HEK293 (cell line): ENCODE results near the gene ZNF438.

Experiments used
- CTCF ChIA-PET: fragments of 350-600 bp; formaldehyde crosslinking; extraction: SDS; loops from one replicate; lab custom pipeline; 2021; ENCODE audit warnings: antibody characterized with exemption; lab: Yijun Ruan, JAX
- POLR2A ChIA-PET: fragments of 300-600 bp; formaldehyde crosslinking; extraction: SDS; loops from one replicate; lab custom pipeline; 2020; ENCODE audit warnings: antibody characterized with exemption, inconsistent platforms; lab: Yijun Ruan, JAX
- H3K27ac ChIP-seq: fragments of 200-500 bp; sonication (Bioruptor generic); 2 replicates; pipeline ENCODE4 v1.5.1; 2014; ENCODE audit warnings: low read depth, low read length, control low read depth, inconsistent platforms; ENCODE audit errors: extremely low read depth
- H3K36me3 ChIP-seq, 2 experiments: fragments of 200-500 bp in 1 of 2; sonication (Bioruptor generic) in 1 of 2; 1 replicate in 1 of 2; 2 replicates in 1 of 2; pipeline ENCODE4 v1.5.1; 2014 to 2017; ENCODE audit warnings: inconsistent platforms in 2 of 2, low read length in 2 of 2; ENCODE audit not compliant: control insufficient read depth in 2 of 2, insufficient read depth in 1 of 2
- H3K4me1 ChIP-seq: fragments of 200-500 bp; sonication (Bioruptor generic); 2 replicates; pipeline ENCODE4 v1.5.1; 2014; ENCODE audit warnings: mild to moderate bottlenecking, low read length, inconsistent platforms; ENCODE audit not compliant: control insufficient read depth, insufficient read depth
- H3K4me3 ChIP-seq: 2 replicates; pipeline ENCODE4 v1.5.1; 2011; ENCODE audit warnings: low read depth, mild to moderate bottlenecking, control low read depth, low read length, moderate library complexity
- H3K9me3 ChIP-seq: fragments of 200-500 bp; sonication (Bioruptor generic); 2 replicates; pipeline ENCODE4 v1.5.1; 2014; ENCODE audit warnings: low read depth, low read length, inconsistent platforms; ENCODE audit not compliant: control insufficient read depth, insufficient read depth
- FEZF1 ChIP-seq: fragments of 450-650 bp; formaldehyde crosslinking; IDR thresholded peaks from 2 replicates; pipeline ENCODE4 v1.5.1; 2016; ENCODE audit warnings: missing biosample characterization, missing genetic modification characterization
- GLIS1 ChIP-seq: fragments of 450-650 bp; formaldehyde crosslinking; IDR thresholded peaks from 2 replicates; pipeline ENCODE4 v1.5.1; 2016; ENCODE audit warnings: missing biosample characterization, missing genetic modification characterization
- KLF9 ChIP-seq: fragments of 450-650 bp; formaldehyde crosslinking; IDR thresholded peaks from 2 replicates; pipeline ENCODE4 v1.5.1; 2016; ENCODE audit warnings: missing biosample characterization, missing genetic modification characterization, low read depth
- PRDM1 ChIP-seq: fragments of 450-650 bp; formaldehyde crosslinking; IDR thresholded peaks from 2 replicates; pipeline ENCODE4; 2016; ENCODE audit warnings: missing biosample characterization, missing genetic modification characterization
- REPIN1 ChIP-seq: fragments of 450-650 bp; formaldehyde crosslinking; IDR thresholded peaks from 2 replicates; pipeline ENCODE4 v1.5.1; 2017; ENCODE audit warnings: missing biosample characterization, missing genetic modification characterization, low read depth
- YY1 ChIP-seq: fragments of 450-650 bp; formaldehyde crosslinking; IDR thresholded peaks from 2 replicates; pipeline ENCODE4 v1.5.1; 2018; ENCODE audit warnings: missing biosample characterization, missing genetic modification characterization
- ZNF174 ChIP-seq: fragments of 450-650 bp; formaldehyde crosslinking; IDR thresholded peaks from 2 replicates; pipeline ENCODE4 v1.5.0; 2017; ENCODE audit warnings: missing biosample characterization, mild to moderate bottlenecking, missing genetic modification characterization
- ZNF2 ChIP-seq: fragments of 450-650 bp; formaldehyde crosslinking; IDR thresholded peaks from 2 replicates; pipeline ENCODE4 v1.5.1; 2016; ENCODE audit warnings: missing biosample characterization, missing genetic modification characterization
- ZNF571 ChIP-seq: fragments of 450-650 bp; formaldehyde crosslinking; IDR thresholded peaks from 2 replicates; pipeline ENCODE4 v1.5.0; 2017; ENCODE audit warnings: missing biosample characterization, missing genetic modification characterization
- ZNF658 ChIP-seq: fragments of 450-650 bp; formaldehyde crosslinking; IDR thresholded peaks from 2 replicates; pipeline ENCODE4; 2016; ENCODE audit warnings: missing biosample characterization, missing genetic modification characterization
- ZNF776 ChIP-seq: fragments of 450-650 bp; formaldehyde crosslinking; IDR thresholded peaks from 2 replicates; pipeline ENCODE4 v1.5.0; 2017; ENCODE audit warnings: missing biosample characterization, missing genetic modification characterization, borderline replicate concordance
- TF ChIP-seq, protein P1 (sequence below): fragments of 450-650 bp; formaldehyde crosslinking; IDR thresholded peaks from 2 replicates; pipeline ENCODE4 v1.5.1; 2016; ENCODE audit warnings: missing biosample characterization, missing genetic modification characterization
- TF ChIP-seq, protein P2 (sequence below): fragments of 450-650 bp; IDR thresholded peaks from 2 replicates; pipeline ENCODE4 v1.5.1; 2018; ENCODE audit warnings: missing biosample characterization, missing genetic modification characterization
- TF ChIP-seq, protein P3 (sequence below): fragments of 450-650 bp; formaldehyde crosslinking; IDR thresholded peaks from 2 replicates; pipeline ENCODE4 v1.5.1; 2016; ENCODE audit warnings: missing biosample characterization, missing genetic modification characterization, borderline replicate concordance
- TF ChIP-seq, protein P4 (sequence below): fragments of 450-650 bp; formaldehyde crosslinking; conservative IDR thresholded peaks from 2 replicates; pipeline ENCODE4 v1.5.1; 2016; ENCODE audit warnings: low read depth, missing biosample characterization, missing genetic modification characterization

ZNF438 gene

DNA sequence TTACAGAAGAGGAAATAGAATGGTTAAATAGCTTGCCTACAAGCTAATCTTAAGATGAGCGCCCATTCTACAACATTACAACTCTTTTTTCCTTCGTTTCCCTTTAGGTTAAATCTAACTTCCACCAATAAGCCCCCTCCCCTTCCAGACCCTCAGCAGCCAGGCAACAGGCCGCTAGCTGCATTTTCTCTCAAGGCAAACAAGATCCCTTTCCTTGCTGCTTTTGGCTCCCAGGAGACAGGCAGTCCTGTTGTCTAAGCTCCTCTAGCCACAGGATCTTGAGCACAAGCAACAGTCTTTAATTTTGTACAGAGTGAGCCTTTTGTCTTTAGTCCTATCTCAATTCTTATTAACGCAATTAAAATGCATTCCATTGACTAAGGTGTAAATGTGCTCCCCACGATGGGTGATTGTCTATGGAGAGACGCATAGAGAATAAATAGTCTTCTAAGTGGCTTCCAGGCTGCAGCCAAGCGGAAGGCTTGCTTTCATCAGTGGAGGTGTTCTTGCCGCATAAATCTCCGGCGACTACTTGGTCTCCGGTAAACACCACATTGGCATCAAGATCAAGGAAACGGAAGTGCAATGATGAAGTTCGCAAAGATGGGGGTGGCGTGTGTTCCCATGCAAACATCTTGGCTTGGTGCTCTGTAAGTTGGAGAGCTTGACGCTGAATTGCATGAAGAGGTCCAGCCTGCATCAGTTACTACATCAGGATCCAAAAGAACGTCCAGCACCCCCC is 220.2 kb downstream of the ZNF438 start:
- H3K9me3 ChIP-seq = no peaks in the 10 kb centered on the region
- H3K36me3 ChIP-seq = no peaks in the 10 kb centered on the region
- ChIA-PET CTCF (interaction anchor here (0.6 to 0.7 kb wide), 2 partner anchors 63 to 643 kb away, joined by 3 read pairs; no protein-coding TSS in a partner anchor), POLR2A (interaction anchor here (0.6 kb wide), 1 partner anchor 390 kb away, joined by 4 read pairs; no protein-coding TSS in a partner anchor)
- H3K4me1 ChIP-seq = peaks cover 2% of the 10 kb centered on the region; the same call in 1 of the 2 replicates
- no peak overlapping the region for H3K27ac ChIP-seq
- H3K4me3 ChIP-seq = no peak overlapping the region
- TF ChIP-seq ZNF776 (no peak), FEZF1 (tag by site-specific recombination) (no peak), ZNF2 (tag by site-specific recombination) (no peak), REPIN1 (tag by site-specific recombination) (no peak), ZNF571 (tag by site-specific recombination) (no peak), YY1 (tag by site-specific recombination) (no peak), KLF9 (tag by site-specific recombination) (no peak), ZNF658 (tag by site-specific recombination) (no peak), ZNF174 (tag by site-specific recombination) (no peak), GLIS1 (tag by site-specific recombination) (no peak), PRDM1 (tag by site-specific recombination) (no peak)
- TF ChIP-seq, protein P1, sequence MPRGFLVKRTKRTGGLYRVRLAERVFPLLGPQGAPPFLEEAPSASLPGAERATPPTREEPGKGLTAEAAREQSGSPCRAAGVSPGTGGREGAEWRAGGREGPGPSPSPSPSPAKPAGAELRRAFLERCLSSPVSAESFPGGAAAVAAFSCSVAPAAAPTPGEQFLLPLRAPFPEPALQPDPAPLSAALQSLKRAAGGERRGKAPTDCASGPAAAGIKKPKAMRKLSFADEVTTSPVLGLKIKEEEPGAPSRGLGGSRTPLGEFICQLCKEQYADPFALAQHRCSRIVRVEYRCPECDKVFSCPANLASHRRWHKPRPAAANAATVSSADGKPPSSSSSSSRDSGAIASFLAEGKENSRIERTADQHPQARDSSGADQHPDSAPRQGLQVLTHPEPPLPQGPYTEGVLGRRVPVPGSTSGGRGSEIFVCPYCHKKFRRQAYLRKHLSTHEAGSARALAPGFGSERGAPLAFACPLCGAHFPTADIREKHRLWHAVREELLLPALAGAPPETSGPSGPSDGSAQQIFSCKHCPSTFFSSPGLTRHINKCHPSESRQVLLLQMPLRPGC = no peak
- TF ChIP-seq, protein P2, sequence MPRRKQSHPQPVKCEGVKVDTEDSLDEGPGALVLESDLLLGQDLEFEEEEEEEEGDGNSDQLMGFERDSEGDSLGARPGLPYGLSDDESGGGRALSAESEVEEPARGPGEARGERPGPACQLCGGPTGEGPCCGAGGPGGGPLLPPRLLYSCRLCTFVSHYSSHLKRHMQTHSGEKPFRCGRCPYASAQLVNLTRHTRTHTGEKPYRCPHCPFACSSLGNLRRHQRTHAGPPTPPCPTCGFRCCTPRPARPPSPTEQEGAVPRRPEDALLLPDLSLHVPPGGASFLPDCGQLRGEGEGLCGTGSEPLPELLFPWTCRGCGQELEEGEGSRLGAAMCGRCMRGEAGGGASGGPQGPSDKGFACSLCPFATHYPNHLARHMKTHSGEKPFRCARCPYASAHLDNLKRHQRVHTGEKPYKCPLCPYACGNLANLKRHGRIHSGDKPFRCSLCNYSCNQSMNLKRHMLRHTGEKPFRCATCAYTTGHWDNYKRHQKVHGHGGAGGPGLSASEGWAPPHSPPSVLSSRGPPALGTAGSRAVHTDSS (tag by site-specific recombination) = no peak
- TF ChIP-seq, protein P3, sequence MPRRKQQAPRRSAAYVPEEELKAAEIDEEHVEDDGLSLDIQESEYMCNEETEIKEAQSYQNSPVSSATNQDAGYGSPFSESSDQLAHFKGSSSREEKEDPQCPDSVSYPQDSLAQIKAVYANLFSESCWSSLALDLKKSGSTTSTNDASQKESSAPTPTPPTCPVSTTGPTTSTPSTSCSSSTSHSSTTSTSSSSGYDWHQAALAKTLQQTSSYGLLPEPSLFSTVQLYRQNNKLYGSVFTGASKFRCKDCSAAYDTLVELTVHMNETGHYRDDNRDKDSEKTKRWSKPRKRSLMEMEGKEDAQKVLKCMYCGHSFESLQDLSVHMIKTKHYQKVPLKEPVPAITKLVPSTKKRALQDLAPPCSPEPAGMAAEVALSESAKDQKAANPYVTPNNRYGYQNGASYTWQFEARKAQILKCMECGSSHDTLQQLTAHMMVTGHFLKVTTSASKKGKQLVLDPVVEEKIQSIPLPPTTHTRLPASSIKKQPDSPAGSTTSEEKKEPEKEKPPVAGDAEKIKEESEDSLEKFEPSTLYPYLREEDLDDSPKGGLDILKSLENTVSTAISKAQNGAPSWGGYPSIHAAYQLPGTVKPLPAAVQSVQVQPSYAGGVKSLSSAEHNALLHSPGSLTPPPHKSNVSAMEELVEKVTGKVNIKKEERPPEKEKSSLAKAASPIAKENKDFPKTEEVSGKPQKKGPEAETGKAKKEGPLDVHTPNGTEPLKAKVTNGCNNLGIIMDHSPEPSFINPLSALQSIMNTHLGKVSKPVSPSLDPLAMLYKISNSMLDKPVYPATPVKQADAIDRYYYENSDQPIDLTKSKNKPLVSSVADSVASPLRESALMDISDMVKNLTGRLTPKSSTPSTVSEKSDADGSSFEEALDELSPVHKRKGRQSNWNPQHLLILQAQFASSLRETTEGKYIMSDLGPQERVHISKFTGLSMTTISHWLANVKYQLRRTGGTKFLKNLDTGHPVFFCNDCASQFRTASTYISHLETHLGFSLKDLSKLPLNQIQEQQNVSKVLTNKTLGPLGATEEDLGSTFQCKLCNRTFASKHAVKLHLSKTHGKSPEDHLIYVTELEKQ (tag by site-specific recombination) = no peak
- TF ChIP-seq, protein P4, sequence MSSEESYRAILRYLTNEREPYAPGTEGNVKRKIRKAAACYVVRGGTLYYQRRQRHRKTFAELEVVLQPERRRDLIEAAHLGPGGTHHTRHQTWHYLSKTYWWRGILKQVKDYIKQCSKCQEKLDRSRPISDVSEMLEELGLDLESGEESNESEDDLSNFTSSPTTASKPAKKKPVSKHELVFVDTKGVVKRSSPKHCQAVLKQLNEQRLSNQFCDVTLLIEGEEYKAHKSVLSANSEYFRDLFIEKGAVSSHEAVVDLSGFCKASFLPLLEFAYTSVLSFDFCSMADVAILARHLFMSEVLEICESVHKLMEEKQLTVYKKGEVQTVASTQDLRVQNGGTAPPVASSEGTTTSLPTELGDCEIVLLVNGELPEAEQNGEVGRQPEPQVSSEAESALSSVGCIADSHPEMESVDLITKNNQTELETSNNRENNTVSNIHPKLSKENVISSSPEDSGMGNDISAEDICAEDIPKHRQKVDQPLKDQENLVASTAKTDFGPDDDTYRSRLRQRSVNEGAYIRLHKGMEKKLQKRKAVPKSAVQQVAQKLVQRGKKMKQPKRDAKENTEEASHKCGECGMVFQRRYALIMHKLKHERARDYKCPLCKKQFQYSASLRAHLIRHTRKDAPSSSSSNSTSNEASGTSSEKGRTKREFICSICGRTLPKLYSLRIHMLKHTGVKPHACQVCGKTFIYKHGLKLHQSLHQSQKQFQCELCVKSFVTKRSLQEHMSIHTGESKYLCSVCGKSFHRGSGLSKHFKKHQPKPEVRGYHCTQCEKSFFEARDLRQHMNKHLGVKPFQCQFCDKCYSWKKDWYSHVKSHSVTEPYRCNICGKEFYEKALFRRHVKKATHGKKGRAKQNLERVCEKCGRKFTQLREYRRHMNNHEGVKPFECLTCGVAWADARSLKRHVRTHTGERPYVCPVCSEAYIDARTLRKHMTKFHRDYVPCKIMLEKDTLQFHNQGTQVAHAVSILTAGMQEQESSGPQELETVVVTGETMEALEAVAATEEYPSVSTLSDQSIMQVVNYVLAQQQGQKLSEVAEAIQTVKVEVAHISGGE (tag by site-specific recombination) = no peak
